ENCODE data around the gene ADAMTS14.
"Not testable (repeated sequence)": the region's sequence is repeated elsewhere in the genome, so short reads cannot be mapped to it uniquely, and the experiment has no call there.

ADAMTS14 gene

GRCh38 chr10:70666960-70667798, 5.1 kb upstream of the ADAMTS14 start:
- no peak for TF ChIP-seq TOX (CRISPR knock-in tag; IDR thresholded peaks at IDR 0.05; ENCODE audit: borderline replicate concordance)
- no peak for TF ChIP-seq CREB5 (CRISPR knock-in tag; IDR thresholded peaks at IDR 0.05; ENCODE audit: low read depth)
- TF ChIP-seq POU6F1 (CRISPR knock-in tag; IDR thresholded peaks at IDR 0.05; ENCODE audit: borderline replicate concordance, low read depth): no peak
- TF ChIP-seq ESRRG (CRISPR knock-in tag; IDR thresholded peaks at IDR 0.05): no peak
- TF ChIP-seq PATZ1 (CRISPR knock-in tag; IDR thresholded peaks at IDR 0.05; ENCODE audit: borderline replicate concordance): no peak
- peak; percentile 53; the same call in 1 of the 2 replicates for TF ChIP-seq ZFP3 (CRISPR knock-in tag; IDR thresholded peaks at IDR 0.05)
- TF ChIP-seq ZNF8 (CRISPR knock-in tag; IDR thresholded peaks at IDR 0.05): no peak
- ATAC-seq: no peak

GRCh38 chr10:70667818-70668217, 4.5 kb upstream of the ADAMTS14 start:
- not testable (repeated sequence) for ATAC-seq

GRCh38 chr10:70668454-70668970, 3.8 kb upstream of the ADAMTS14 start:
- ATAC-seq: no peak
- TF ChIP-seq ZC3H10 (CRISPR knock-in tag; IDR thresholded peaks at IDR 0.05) (no peak), ZFP3 (CRISPR knock-in tag; IDR thresholded peaks at IDR 0.05) (0 out of 2 replicates have a peak, but pooled peaks have one; percentile 23)

- no peak for ATAC-seq
- TF ChIP-seq BACH2 (CRISPR knock-in tag; IDR thresholded peaks at IDR 0.05; ENCODE audit: borderline replicate concordance) (no peak), ARNTL (CRISPR knock-in tag; IDR thresholded peaks at IDR 0.05; ENCODE audit: borderline replicate concordance, low read depth) (no peak), ZNF8 (CRISPR knock-in tag; IDR thresholded peaks at IDR 0.05) (no peak), POU6F1 (CRISPR knock-in tag; IDR thresholded peaks at IDR 0.05; ENCODE audit: borderline replicate concordance, low read depth) (no peak), ZFP30 (CRISPR knock-in tag; IDR thresholded peaks at IDR 0.05) (no peak), ZNF565 (CRISPR knock-in tag; conservative IDR thresholded peaks at IDR 0.05; ENCODE audit: low read depth) (no peak), TSHZ2 (CRISPR knock-in tag; IDR thresholded peaks at IDR 0.05) (no peak), OSR1 (CRISPR knock-in tag; IDR thresholded peaks at IDR 0.05) (no peak), TCF4 (CRISPR knock-in tag; IDR thresholded peaks at IDR 0.05; ENCODE audit: borderline replicate concordance) (no peak)
Measured at GRCh38 chr10:70669015-70669414, 3.3 kb upstream of the ADAMTS14 start.

Measured in SK-N-SH treated with all-trans-retinoic acid at 6 μM for 48 hours (cell line).